Stimulated activated CD4-positive, alpha-beta T cell treated with anti-CD3 and anti-CD28 coated beads, Interleukin-4, amount 100 ng/mL, for 24 hours (primary cell): ENCODE measurements around the gene MAP3K5.
"Not testable (repeated sequence)": the region's sequence is repeated elsewhere in the genome, so short reads cannot be mapped to it uniquely, and the experiment has no call there.

ENCODE experiments used
- DNase-seq: peaks from one replicate; pipeline ENCODE4 v3.0.0-alpha.2; 2020

Gene MAP3K5, protein sequence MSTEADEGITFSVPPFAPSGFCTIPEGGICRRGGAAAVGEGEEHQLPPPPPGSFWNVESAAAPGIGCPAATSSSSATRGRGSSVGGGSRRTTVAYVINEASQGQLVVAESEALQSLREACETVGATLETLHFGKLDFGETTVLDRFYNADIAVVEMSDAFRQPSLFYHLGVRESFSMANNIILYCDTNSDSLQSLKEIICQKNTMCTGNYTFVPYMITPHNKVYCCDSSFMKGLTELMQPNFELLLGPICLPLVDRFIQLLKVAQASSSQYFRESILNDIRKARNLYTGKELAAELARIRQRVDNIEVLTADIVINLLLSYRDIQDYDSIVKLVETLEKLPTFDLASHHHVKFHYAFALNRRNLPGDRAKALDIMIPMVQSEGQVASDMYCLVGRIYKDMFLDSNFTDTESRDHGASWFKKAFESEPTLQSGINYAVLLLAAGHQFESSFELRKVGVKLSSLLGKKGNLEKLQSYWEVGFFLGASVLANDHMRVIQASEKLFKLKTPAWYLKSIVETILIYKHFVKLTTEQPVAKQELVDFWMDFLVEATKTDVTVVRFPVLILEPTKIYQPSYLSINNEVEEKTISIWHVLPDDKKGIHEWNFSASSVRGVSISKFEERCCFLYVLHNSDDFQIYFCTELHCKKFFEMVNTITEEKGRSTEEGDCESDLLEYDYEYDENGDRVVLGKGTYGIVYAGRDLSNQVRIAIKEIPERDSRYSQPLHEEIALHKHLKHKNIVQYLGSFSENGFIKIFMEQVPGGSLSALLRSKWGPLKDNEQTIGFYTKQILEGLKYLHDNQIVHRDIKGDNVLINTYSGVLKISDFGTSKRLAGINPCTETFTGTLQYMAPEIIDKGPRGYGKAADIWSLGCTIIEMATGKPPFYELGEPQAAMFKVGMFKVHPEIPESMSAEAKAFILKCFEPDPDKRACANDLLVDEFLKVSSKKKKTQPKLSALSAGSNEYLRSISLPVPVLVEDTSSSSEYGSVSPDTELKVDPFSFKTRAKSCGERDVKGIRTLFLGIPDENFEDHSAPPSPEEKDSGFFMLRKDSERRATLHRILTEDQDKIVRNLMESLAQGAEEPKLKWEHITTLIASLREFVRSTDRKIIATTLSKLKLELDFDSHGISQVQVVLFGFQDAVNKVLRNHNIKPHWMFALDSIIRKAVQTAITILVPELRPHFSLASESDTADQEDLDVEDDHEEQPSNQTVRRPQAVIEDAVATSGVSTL (N-terminal part only)

GRCh38 chr6:136792410-136793262 lies at the start of gene MAP3K5:
MAP3K5 (minus strand) TSS chr6:136792477; CDS start chr6:136792157, 320 bp downstream.
- DNase-seq = peak; percentile 96

DNA sequence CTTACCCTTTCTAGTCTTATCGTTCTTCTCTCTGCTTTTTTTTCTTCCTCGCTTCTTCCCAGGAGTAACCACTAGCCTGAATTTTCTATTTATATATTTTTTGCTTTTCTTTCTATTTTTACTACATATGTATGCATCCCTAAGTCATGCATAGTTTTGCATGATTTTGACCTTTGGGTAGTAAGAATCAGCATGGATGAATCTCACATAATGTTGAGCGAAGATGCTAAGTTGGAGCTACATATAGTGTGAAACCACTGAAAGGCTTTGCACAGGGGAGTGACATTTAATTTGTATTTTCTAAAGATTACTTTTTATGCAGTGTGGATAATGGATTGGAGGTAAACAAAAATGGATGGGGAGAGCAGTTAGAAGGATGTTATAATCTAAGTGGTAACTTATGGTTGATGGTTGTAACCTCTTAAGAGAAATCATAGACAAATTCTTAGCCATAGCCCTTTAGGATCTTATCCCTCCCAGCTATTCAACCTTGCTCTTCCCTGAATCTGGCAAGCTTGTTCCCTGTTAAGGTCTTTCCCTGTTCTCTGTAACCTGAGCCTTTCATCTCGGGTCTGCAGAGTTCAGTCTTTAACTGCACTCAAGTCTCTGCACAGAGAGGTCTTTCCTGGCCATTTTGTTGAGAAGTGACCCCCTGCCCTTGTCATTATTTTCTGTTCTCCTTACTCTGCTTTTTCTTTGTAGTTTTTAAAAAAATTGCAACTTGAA lies 48.2 kb upstream of the MAP3K5 start:
- DNase-seq = no peak

DNA sequence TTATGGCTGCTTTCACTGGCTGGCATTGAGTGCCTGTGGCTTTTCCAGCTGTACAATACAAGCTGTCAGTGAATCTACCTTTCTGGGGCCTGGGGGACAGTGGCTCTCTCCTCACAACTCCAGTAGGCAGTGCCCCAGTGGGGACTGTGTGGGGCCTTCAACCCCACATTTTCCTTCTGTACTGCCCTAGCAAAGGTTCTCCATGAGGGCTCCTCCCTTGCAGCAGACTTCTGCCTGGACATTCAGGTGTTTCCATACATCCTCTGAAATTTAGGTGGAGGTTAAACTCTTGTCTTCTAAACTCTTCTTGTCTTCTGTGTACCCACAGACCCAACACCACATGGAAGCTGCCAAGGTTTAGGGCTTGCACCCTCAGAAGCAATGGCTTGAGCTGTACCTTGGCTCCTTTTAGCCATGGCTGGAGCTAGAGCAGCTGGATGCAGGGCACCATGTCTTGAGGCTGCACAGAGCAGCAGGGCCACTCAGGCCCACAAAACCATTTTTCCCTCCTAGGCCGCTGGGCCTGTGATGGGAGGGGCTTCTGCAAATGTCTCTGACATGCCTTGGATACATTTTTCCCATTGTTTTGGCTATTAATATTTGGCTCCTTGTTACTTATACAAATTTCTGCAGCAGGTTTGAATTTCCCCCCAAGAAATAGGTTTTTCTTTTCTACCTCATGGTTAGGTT lies 39.7 kb upstream of the MAP3K5 start:
- DNase-seq = no peak

DNA sequence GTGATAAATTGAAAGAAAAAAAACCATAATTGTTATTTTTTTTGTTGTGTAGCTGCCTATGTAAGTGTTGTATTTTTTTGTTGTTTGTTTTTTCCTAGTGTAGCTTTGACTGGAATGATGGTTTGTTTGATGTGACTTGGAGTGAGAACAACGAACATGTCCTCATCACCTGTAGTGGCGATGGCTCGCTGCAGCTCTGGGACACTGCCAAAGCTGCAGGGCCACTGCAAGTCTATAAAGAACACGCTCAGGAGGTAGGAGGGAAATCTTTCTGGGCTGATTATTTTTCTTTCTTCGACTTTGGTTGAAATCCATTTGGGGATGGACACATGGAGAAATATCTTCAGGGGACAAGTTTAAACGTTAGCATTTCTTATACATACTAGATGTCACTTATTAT lies 33.9 kb upstream of the MAP3K5 start:
- DNase-seq = no peak

DNA sequence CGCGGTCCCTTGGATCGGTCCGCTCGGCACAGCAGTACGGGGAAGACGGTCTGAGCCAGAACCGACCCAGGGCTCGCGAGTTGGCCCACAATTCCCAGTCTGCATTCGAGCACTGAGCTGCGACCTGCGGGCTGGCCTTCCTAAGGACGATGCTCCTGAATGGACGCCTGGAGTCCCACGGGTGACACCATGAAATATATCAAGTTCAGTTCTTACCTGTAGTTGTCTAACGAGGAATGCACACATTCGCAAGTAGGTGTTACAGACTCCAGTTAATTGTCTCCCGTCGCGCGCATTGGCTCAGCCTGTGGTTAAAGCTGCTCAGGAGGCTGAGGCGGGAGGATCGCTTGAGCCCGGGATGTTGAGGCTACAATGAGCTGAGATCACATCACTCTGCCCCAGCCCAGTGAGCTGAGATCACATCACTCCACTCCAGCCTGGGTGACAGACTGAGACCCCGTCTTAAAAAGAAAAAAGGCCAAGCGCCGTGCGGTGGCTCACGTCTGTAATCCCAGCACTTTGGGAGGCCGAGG lies 30.9 kb upstream of the MAP3K5 start:
- DNase-seq = peak; percentile 5

DNA sequence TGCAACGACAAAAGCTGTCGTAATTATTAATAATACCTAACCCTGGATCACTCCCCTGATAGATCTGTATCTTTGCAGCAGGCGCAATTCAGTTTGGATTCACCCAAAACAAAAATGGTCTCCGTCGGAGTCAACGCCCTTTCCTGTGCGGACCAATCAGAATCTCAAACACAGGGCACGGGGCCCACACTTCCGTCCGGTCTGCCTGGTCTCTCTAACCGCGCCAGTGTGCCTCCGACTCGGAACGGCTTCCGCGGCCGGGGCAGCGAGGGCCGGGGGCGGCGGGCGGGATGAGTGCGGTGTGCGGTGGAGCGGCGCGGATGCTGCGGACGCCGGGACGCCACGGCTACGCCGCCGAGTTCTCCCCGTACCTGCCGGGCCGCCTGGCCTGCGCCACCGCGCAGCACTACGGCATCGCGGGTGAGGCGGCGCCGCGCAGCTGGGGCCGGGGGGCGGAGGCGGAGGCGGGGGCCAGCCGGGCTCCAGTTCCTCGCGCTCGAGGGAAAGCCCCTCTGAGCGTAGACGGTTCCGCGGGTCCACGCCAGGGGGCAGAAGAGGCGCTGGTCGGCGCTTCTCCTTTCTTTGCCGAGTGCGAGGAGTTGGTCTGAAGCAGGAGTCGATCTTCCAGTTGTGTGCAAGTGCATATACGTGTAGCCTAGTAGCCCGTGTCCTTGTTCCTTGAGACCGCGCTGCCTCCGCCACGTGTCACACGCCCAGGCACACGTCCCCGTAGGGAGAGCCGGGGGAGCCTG lies 30.3 kb upstream of the MAP3K5 start, which contains the start of gene PEX7:
TSS of gene PEX7 (plus strand) at position 217 of the 752 bp plus-strand sequence. CDS start at position 291, 74 bp downstream.
- DNase-seq = peak; percentile 89

- DNase-seq = peak; percentile 53
These were observed 29.7 kb upstream of the MAP3K5 start for GRCh38 chr6:136822046-136822375.

- DNase-seq = no peak
These were observed 28.3 kb upstream of the MAP3K5 start for GRCh38 chr6:136820561-136820960.

DNA sequence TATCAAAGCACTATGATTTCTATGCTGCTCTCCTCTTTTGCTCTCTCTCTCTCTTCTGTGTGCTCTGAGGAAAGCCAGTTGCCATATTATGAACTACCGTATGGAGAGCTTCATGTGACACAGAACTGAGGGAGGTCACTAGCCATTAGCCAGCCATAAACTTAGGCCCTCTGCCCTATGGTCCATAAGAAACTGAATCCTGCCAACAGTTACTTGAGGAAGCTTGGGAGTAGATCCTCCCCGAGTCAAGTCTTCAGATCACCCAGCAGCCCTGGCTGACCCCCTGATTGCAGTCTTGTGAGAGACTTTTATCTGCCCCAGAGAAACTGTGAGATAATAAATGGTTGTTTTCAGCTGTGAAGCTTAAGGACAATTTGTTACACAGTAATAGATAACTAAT lies 24.4 kb upstream of the MAP3K5 start:
- DNase-seq = no peak

DNA sequence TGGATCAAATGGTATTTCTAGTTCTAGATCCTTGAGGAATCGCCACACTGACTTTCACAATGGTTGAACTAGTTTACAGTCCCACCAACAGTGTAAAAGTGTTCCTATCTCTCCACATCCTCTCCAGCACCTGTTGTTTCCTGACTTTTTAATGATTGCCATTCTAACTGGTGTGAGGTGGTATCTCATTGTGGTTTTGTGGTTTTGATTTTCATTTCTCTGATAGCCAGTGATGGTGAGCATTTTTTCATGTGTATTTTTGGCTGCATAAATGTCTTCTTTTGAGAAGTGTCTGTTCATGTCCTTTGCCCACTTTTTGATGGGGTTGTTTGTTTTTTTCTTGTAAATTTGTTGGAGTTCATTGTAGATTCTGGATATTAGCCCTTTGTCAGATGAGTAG lies 23.3 kb upstream of the MAP3K5 start:
- not testable (repeated sequence) for DNase-seq

- no peak for DNase-seq
These were observed 19.9 kb upstream of the MAP3K5 start for GRCh38 chr6:136812174-136812573.

GRCh38 chr6:136811272-136811671 lies 19.0 kb upstream of the MAP3K5 start:
- no peak for DNase-seq

DNA sequence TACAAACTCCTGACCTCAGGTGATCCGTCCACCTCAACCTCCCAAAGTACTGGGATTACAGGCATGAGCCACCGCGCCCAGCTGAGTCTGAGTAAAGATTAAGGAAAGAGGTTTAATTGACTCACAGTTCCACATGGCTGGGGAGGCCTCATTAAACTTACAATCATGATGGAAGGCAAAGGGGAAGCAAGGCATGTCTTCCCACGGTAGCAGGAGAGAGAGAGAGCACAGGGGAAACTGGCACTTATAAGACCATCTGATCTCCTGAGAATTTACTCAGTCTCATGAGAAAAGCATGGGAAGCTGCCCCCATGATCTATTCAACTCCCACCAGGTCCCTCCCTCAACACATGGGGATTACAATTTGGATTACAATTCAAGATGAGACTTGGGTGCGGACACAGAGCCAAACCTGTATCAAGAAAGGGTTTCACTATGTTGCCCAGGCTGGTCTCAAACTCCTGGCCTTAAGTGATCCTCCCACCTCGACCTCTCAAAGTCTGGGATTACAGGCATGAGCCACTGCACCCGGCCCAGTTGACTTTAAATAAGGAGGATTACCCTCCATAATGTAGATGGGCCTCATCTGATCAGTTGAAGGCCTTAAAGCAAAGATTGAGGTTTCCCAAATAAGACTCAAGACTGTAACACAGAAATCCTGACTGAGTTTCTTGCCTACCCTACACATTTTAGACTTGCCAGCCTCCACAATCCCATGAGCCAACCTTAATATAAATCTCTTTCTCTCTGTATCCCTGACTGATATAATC lies 17.0 kb upstream of the MAP3K5 start:
- DNase-seq = no peak

DNA sequence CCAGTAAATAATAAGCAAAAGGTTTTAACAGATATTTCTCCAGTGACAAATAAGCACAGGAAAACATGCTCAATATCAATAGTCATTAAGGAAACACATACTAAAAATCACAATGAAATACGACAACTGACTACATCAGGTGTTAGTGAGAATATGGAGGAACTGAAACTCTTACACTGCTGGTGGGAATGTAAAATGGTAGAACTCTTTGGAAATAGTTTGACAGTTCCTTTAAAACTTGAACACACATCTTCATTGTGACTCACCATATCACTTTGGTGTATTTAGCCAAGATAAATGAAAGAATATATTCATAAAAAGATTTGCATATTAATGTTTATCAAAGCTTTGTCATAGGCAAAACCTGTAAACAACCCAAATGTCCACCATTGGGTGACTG lies 11.3 kb upstream of the MAP3K5 start:
- DNase-seq = no peak

DNA sequence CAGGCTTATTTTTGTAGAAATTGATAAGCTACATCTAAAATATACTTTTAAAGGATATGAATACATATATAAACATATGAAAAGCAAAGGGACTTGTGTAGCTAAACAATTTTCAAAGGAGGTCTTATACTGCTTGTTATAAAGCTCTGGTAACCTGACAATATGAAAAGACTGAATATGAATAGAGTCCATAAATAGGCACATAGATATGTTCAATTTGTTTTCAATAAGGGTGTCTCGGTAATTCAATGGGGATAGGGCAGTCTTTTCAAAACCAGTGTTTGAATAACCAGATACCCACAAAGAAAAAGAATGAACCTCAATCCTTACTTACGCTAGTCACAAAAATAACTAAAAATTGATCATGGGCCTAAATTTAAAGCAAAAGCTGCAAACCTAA lies 9.3 kb upstream of the MAP3K5 start:
- DNase-seq = no peak

DNA sequence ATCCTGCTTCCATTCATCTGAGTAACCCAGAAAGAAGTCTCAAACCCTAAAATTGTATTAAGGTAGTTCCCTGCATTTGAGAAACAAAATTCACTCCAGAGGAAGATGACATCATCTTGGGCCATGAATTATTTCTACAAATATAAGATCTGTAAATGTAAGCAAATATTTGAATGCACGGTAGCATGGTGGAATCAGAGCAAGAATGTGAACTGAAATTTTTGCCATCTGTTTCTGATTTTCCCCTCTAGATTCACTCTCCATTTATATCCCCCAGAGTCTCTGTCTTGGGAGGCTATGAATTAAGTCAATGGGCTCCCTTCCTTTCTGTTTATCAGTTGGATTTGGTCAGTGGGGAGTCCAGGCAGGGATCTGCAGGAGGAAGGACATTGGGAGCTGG lies 5.8 kb upstream of the MAP3K5 start:
- DNase-seq = no peak

- DNase-seq = no peak
These were observed 3.7 kb upstream of the MAP3K5 start for GRCh38 chr6:136795996-136796395.

DNA sequence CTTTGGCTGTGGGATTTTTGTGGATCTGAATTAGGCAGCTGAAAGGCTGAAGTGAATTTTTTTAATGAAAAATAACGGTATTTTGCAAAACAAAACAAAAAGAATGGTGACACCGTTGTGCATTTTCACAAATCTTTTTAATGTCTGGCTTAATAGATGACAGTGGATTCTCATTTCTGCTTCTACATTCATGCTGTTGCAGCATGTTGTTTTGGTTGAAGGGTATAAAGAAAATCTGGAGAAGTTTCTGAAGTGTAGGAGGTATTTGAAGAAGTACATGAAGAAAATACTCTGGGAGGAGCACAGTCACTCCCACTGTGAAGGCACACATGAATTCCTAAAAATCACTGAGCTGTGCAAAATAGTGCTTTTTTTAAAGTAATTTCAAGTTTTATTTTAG lies 3.1 kb upstream of the MAP3K5 start:
- no peak for DNase-seq

GRCh38 chr6:136793363-136793762 lies 1.1 kb upstream of the MAP3K5 start:
- no peak for DNase-seq
